GM21423 (cell line): Measurements from ENCODE around the gene SPNS2.

ENCODE experiments used
- ATAC-seq: cut with Tn5 transposase; IDR thresholded peaks from one replicate; pipeline ENCODE4 v1.9.1; 2021; ENCODE audit warnings: mild to moderate bottlenecking, moderate library complexity; ENCODE audit not compliant: unreplicated experiment

The SPNS2 gene

DNA sequence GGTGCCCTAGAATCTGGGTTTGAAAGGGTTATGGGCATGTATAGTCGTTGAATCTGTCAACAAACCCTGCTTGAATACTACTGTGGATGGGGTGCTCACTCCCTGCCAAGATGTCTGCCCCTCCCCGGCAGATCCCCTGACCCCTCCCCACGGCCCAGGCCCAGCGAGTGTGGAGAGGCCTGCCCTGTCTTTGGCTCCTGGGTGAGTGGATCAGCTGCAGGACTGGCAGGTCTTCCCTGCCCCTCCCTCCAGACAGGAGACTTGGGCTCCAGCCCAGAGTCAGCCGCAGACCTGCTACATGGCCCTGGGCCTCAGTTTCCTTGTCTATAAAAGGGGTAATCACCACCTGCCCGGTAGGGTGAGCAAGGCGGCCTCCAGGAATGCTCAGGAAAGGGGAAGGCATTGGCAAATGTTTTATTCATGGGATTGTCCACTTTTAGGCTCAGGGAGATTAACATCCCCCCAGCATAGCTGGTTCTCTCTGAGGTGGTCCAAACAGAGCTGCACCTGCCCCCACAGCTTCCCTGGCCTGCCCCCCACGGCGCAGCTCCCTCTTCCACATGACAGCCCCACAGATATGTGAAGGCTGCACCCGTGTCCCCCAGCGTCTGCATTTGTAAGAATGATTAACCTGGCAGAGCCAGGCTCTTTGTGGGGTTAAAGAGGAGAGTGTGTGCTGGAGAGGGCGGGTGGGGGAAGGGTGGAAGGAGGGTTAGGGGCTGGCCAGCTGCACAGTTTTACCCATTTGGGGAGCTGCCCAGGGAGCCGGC, 18.5 kb upstream of the SPNS2 start:
- ATAC-seq = no peak

DNA sequence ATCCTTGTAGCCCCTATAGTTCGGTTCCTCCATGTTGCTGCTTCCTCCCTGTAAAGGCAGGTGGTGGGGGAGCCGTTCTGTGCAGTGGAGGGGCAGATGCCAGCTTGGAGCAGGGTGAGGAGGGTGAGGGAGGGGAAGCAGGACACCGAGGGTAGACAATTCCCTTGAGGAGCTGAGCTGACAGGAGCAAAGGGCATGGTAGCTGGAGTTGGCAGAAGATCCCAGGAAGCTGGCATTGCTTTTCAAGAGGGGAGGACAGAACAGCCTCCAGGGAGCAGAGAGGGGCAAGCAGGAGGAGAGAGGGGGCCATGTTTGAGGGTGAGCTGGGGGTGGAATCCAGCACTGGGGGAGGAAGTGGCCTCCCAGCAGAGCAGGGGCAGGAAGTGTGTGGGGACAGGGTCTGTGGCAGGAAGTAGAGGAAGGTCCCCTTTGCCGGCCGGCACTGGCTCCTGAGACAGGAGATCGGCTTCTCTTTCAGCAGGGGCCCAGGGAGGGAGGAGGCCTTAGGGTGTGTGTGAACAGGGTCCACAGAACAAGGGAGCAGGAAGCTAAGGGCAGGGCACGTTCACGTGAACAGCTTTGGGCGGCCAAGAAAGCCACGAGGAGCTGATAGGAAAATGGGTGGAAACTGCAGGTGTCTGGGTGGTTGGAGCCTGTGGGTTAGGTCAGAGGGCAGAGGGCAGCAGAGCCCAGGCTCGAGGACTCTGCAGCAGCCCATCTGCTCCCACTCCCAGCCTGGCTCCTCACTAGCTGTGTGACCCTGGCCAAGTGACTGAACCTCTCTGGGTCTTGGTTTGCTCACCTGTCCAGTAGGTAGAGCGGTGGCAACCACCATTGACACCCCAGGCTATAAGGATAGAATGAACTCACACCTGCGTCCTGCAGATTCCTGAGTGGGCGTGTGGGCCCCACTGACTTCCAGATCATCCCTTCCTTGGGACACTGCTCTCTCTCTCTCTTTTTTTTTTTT, 17.5 kb upstream of the SPNS2 start:
- ATAC-seq = no peak

DNA sequence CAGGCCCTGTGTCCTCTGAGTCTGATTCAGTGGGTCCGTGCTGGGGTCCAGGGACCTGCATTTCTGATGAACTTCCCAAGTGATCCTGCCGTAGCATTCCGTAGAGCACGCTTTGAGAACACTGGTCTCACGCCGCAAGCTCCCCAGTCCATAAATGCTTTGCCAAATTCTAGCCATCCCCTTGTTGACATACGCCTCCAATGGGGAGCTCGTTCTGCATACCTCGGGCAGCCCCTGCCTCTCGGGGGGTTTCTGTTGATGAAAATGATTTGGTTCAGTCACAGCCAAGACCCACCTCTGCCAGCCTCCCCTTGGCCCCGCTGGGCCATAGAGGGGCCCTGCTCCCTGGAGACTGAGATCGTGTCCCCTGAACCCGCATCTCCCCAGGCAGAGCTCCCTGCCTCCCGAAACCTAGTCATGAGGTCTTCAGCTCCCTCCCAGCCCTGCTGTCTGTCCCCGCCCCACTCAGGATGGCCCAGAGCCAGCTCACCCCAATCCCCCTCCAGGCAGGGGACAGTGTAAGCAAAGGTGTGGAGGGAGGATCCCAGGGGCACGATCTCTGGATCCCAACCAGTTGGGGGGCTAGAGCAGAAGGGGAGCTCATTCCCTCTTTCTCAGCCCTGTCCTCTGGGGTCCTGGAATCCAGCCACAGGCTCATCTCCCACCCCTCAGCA, 16.2 kb upstream of the SPNS2 start:
- ATAC-seq = no peak

DNA sequence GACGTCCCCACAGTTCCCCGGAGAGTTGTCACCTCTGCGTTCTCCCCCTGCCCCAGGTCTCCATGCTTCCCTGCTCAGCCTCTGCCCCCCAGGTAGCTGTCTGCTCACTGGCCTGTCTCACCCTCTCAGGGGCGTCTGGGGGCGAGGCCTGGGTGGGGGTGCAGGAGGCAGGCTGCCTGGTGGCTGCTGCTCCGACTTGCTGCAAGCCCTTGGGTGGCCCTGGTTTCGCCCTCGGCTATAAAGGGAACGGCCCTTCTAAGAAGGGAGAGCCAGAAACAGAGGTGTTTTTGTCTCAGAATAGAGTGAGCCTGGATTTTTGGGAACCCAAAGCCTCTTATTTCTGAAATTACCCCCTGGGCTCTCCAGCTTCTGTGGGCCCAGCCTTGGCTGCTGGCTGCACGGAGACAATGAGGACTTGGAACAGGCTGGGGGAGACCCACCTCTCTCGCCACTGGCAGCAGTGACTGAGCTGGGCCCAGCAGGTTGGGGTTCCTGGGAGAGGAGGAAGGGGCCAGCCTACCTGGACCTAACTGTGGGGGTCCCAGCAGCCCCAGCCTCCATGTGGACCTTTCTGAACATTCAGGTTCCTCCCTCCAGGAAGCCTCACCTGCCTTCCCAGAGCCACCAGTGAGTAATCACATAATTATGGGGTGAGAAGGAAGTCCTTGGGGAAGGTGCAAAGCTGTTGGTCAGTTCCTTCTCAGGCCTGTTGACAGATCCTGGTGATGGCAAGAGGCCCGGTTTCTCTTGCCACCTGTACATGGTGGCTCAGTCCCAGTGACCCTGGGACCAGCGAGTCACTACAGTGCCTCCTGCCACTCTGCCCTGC, 15.5 kb upstream of the SPNS2 start:
- no peak for ATAC-seq

DNA sequence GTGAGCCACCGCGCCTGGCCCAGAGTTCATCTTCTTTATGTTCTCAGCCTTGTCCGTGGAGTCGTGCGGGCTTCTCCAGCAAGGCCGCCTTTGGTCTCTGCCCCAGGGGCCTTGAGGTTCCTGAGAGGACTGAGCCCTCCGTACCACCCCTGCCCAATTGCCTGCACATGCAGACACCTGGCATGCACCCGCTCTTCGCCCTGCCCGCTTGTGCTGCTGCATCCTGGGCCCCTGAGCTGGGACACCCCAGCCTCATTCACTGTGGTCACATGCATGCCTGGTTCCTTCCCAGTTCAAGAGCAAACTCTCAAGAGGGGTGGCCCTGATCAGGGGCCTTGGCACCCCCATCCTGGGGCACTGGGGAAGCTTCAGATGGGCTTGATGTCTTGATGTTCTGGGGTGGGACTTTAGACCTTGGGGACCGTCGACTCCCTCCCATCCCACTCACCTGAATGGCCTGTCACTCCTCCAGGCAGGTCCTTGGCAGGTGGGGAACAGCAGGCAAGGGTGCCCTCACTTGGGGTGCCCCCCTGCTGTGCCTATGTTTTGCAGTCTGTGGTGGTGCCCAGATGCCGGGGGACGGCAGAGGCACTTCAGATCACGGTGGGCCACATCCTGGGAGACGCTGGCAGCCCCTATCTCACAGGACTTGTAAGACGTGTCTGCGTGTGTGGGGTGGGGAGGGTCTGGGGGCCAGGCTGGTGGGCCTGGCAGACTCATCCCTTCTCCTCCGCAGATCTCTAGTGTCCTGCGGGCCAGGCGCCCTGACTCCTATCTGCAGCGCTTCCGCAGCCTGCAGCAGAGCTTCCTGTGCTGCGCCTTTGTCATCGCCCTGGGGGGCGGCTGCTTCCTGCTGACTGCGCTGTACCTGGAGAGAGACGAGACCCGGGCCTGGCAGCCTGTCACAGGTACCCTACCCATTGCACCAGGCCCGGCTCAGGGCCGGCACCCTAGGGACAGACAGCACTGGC, 12.7 kb upstream of the SPNS2 start:
- ATAC-seq = no peak

DNA sequence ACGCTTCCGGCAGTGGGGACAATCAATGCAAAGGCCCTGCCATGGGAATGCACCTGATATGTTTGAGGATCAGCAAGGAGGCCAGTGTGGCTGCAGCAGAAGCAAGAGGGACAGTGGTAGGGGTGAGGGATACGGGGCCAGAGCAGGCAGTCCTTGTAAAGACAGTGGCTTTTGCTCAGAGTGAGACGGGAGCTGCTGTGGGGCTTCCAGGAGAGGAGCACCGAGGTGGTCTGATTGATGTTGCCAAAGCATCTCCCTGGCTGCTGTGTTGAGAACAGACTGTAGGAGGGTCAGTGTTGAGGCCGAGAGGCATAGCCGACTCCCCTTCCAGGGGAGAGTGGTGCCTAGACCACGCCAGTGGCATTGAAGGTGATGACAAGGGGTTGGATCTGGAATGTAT, 11.4 kb upstream of the SPNS2 start:
- ATAC-seq = no peak

DNA sequence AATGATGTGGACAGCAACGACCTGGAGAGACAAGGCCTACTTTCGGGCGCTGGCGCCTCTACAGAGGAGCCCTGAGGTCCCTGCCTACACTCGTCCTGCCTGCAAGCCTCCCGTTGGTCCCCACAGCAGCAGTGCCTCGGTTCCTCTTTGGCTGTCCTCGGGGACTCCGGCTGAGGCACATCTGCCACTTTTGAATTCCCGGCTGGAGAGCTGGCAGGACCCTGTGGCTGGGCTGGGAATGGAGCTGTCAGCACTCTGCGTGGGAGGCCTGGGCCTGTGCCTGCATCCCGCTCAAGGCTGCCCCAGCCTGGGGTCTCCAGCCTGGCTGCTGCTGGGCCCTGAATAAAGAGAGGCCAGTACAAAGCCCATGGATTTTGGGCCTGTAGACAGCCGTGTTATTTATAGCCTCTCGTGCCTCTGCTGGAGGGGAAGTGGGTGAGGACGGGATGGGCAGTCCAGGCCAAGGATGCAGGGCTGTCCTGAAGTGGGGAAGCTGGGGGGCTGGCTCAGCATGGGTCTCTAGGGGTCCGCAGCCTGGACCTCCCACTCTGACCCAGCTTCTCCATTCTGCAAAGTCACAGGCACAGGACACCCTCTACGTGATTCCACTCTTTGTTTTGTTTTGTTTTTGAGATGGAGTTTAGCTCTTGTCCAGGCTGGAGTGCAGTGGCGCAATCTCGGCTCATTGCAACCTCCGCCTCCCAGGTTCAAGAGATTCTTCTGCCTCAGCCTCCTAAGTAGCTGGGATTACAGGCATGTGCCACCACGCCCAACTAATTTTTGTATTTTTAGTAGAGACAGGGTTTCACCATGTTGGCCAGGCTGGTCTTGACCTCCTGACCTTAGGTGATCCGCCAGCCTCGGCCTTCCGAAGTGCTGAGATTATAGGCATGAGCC, 10.6 kb upstream of the SPNS2 start:
- ATAC-seq = no peak

DNA sequence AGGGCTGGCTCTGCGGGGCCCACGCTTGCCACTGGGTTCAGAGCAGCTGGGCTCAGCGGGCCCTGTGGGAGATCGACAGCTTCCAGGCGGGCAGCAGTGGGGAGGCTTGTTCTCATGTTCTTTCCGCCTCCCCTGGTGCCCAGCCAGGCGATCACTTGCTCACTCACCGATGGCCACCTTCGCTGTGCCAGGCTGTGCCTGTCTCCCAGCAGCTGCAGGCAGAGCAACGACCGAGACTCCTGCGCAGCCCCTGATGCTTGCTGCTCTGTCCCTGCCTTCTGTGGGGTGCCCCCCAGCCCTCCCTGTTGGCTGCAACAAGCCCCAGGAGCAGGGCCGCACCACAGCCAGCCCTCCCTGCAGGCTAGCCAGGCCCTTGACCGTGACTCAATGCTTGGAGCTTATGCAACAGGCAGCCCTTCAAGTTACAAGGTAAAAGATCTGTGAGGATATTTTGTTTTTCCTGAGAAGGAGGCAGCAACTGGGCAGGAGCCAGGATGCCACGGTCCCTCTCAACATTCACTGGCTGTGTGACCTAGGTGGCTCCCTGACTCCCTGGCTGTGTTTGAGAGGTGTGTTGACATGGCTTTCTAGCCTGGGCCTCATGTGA, 9.6 kb upstream of the SPNS2 start:
- ATAC-seq = no peak

DNA sequence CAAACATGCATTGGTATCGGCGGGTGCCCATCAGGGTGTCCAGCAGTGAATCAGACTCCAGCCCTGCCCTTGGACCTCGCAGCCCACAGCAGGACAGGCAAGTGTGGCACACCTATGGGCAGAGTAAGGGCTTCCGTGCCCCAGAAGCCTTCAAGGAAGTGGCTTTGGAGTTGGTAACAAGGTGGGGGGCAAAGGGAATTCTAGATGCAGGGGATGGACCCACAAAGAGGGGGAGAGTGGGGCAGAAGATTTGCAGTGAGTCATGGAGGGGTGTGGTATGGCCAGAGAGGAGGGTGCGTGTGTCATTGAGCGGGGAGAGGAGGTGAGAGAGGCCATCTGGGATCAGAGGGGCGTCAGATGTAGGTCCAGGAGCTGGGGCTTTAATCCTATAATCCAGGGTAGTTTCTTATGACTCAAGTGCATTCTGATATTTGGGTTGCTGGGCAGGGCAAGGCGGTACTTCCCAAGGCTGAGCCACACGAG, 8.5 kb upstream of the SPNS2 start:
- no peak for ATAC-seq

DNA sequence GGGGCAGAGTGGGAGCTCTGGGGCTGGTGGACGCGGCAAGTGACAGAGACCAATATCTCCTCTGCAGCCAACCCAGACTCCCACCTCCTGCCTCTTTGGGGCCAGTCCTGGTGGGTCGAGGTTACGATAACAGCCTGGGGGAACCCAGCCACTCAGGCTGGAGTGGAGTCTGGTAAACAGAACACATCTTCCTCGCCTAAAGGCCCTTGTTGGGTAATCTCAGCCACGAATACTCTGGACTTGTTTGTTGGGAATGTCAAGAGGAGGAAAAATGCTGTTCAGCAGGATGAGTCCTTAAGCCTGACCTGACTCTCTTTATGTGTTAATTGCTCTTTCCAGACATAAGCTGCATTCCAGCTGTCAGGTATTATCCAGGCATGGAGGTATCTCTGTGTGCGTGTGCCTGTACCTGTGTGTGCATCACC, 8.0 kb upstream of the SPNS2 start:
- ATAC-seq = no peak

DNA sequence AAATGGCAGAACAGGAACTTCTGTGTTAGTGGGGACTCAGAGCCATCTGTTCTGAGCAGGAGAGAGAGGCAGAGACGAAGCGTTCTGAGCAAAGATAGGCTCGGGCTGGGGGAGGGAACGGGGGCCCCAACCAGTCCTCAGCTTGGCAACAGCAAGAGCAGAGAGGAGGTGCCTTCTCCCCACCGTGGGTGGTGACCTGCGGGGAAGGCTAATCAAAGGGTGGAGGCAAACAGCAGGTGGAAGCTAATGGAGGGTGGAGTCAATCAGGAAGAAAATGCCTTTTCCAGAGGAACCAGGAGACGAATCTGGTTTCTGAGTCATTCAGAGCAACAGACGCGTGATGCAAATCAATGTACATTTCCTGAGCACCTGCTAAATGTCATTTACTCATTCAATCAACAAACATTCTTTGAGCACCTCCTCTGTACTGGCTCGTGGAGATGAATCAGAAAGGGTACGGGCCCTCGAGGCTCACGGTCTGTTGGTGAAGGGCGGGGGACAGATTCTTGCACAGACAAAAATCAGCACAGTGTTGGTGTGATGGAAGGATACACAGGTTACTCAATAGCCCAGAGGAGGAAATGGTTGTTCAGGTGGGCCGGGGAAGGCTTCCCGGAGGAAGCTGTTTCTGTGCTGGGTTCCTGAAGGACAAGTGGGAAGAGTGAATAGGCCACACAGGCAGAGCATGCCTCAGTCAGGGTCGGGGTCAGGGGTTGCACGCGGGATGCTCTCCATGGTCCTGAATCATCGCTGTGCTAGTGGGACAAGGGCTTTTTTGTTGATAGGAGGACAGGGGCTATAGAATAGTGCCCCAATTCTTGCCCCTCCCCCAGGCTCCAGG, 5.7 kb upstream of the SPNS2 start:
- no peak for ATAC-seq

DNA sequence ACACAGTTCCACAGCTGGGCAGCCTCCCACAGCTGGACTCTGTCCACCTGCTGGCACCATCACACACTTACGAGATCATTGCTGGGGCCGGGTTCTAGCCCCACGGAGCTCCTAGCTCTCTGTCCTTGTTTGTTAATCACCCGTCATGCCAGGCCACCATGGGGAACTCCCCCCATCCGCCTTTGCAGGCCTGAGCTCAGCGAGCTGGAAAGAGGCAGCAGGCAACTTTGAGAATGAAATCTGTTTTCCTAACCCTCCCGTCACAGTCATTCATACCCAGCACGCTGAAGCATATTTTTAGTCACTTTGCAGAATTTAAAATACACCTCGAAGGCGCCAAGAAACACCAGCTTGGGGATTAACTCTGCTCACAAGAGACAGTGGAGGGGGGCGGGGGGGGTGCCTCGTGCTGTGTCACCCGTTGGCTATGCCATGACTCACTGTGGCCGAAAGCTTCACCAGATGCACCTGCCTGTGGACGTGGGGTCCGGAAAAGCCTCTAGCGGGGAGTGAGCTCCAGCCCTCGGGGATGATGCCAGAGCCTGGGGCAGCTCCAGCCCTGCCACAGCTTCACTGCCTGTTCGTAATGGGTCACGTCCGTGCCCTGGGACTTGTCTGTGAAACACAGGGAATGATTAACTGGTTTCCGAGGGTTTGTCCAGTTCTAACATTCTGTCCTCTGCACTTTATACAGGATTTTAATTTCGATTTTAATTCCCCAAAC, 1.4 kb upstream of the SPNS2 start:
- ATAC-seq = no peak

DNA sequence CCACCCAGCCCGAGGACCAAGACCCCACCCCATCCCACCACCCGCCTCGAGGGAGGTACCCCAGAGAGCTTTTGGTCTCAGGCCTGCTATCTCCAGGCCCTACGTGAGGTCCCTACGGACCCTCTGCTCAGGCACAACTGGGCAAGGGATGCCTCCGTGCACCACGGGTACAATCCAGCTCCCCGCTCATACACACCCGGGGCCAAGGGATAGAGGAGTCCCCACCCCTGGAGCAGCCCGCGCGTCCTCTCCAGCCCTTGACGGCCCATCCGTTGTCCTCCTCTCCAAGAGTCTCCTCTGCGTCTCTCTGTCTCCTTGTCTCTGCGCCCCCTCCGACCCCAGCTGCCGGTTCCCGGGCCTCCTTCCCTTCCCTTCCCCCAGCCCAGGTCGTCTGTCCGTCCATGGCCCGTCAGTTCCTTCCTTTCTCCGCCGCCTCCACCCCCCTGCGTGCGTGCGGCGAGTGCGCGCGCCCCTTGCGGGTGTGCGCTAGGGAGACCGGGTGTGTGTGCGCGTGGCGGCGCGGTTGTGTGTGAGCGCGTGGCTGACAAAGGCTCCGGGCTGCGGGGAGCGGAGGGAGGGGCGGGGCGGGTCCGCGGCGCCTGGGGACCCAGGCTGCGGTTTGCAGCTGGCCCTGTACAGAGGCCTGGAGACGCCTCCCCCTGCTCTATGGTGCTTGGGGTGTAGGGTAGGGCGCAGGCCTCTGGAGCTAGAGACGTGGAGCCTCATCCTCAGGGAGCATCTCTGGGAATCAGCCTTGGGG, 930 bp downstream of the SPNS2 start:
- ATAC-seq = no peak

DNA sequence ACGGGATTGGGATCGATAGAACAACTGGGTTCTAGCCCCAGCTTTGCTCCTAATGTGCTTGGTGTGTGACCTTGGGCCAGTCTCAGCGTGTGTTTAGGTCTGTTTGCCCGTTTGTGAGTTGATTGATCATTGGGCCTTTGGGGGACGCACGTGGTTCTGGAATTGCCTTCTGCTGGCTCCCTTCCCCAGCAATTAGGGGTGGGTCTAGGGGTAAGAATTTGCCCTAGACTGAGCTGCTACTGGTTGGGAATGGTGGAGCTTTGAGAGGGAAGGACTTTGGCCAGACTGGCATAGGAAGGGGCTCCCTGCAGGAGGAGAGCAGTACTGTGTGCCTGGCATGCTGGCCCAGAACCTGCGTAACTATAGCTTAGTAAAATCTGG, 1.5 kb downstream of the SPNS2 start:
- no peak for ATAC-seq

DNA sequence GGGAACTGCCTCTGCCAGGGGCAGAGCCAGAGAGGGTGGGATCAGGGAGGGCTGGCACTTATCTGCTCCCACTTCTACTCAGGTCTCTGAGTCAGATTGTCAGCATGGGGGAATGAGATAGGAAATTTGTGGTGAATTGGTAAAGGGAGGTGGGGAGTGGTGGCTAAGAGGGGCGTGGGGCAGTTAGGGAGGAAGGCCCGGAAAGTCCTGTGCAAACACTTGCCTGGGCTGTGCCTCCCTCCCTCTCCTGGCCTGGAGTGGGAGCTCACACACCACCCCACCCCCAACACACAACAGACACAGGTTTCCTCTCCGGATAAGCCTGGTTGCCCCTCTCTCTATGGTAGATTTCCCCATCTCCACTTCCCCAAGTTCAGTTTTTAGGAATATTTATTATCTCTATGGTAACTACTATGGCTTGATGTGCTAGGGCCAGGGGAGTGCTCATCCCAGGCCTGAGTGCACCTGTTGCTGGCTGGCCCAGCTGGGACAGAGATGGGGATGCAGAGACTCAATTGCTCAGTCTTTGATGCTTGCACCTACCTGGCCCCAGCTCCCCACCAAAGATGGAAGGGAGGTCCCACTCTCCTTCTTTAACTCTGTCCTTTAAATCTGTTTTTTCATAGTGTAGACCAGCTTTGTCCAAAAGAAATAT, 2.7 kb downstream of the SPNS2 start:
- no peak for ATAC-seq
